Kidney (tissue), 14 donors: Measurements from ENCODE around the gene S1PR3. TPM values are rescaled to one million over a fixed set of nuclear protein-coding genes. Genes with fewer than 3 reads are reported as not detected.

Source experiments
- DNase-seq, 5 donors: peaks; one replicate each; pipeline ENCODE4 v3.0.0-alpha.2; 2013 to 2020
- FAIRE-seq: peaks from 2 replicates; lab custom pipeline; 2012; peaks lifted over from hg19 to GRCh38; lab: Jason Lieb, UNC
- H3K27ac ChIP-seq, 2 donors: one replicate each; pipeline ENCODE4 v1.7.0; 2013; ENCODE audit warnings: low read depth in 2 of 2, low read length in 2 of 2, inconsistent platforms in 1 of 2
- H3K27me3 ChIP-seq: one replicate; pipeline ENCODE4 v1.7.1; 2013; ENCODE audit warnings: low read length, inconsistent platforms; ENCODE audit not compliant: control insufficient read depth, insufficient read depth
- H3K36me3 ChIP-seq, 3 donors: one replicate each; pipeline versions ENCODE4 v1.7.0 to v1.7.1; 2013; ENCODE audit warnings: low read length in 3 of 3, control low read depth in 1 of 3, inconsistent platforms in 1 of 3; ENCODE audit not compliant: insufficient read depth in 3 of 3, control insufficient read depth in 2 of 3
- H3K4me1 ChIP-seq, 3 donors: one replicate each; pipeline versions ENCODE4 v1.7.0 to v1.7.1; 2013; ENCODE audit warnings: low read length in 3 of 3, inconsistent platforms in 1 of 3, low read depth in 1 of 3; ENCODE audit not compliant: control insufficient read depth in 2 of 3, insufficient read depth in 2 of 3
- H3K4me3 ChIP-seq, 3 donors: one replicate each; pipeline versions ENCODE4 v1.7.0 to v1.8.1; 2013; ENCODE audit warnings: low read length in 3 of 3, control low read depth in 1 of 3, inconsistent platforms in 1 of 3
- H3K9ac ChIP-seq, 3 donors: one replicate each; pipeline versions ENCODE4 v1.7.0 to v1.7.1; 2013; ENCODE audit warnings: low read length in 3 of 3, control low read depth in 1 of 3, inconsistent platforms in 1 of 3
- H3K9me3 ChIP-seq, 3 donors: one replicate each; pipeline versions ENCODE4 v1.7.0 to v1.7.1; 2013; ENCODE audit warnings: low read length in 3 of 3, control low read depth in 1 of 3, inconsistent platforms in 1 of 3; ENCODE audit not compliant: control insufficient read depth in 2 of 3, insufficient read depth in 1 of 3
- intact Hi-C: fragments of 100-400 bp; cut with DNase I; formaldehyde crosslinking; loops from one replicate; pipeline ENCODE4 v1.11.1; 2022
- polyA plus RNA-seq: library from polyadenylated mRNA; stranded (reverse); fragments of 350-450 nt; fragmentation: Illumina TruSeq; extraction: RNeasy Lipid Tissue Mini Kit (QIAGEN cat#74804); gene quantifications from one replicate; pipeline ENCODE4 v1.2.3, GENCODE V29; 2014; ENCODE audit warnings: low read depth, low replicate concordance; ENCODE audit not compliant: insufficient read depth
- total RNA-seq: library from RNA; stranded (reverse); fragmentation: NEBNext Ultra II Directional; extraction: Animal tissue kit (Norgen Biotek cat#: 25700); gene quantifications from one replicate; pipeline ENCODE4 v1.2.1, GENCODE V29; 2021
- TF ChIP-seq, protein P1 (sequence below): IDR thresholded peaks from 3 replicates; pipeline ENCODE4 v1.5.1; 2012; ENCODE audit warnings: mild to moderate bottlenecking, moderate library complexity, borderline replicate concordance; ENCODE audit not compliant: insufficient read depth; ENCODE audit errors: extremely low read depth
- donor health status: control.
- donor health status: control.
- donor health status: control.
- donor health status: control.
- donor health status: control.
- donor health status: DM: yes; HTN: yes; CAD: no.
- donor health status: Normal renal cell carcinoma (clear cell type).

Gene S1PR3
- total and polyA plus RNA-seq, 2 donors from 2014 or later, result 12.4 to 36.4 TPM

DNA sequence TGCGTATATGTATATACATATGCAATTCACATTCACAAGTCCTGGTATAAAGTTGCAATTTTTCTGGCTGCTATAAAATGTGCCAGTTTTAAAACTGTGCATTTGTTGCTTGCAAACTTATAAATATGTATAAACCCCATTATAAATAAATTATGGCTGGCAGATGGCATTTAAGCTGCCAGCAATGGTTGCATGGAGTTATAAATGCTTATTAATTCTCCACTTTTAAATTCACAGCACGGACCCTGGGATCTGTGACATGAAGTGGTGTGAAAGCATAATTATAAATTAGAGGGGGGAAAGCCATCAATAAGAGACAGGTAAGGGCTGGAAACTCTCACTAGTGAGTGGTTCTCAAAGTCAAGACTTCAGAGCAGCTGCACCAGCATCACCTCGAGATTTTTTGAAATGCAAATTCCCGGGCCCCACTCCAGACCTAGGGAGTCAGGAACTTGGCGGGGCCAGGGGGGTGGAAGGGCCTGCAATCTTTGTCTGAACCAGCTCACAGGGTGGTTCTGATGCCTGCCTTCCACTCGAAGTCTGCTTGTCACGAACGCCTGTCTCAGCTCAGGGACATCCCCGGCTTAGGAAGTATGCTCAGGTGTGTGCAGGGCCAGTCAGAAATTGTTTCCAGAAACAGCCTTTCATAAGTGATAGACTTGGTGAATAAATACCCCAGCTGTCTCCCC, 16.9 kb downstream of the S1PR3 start:
- intact Hi-C loops, result no loop called here
- TF ChIP-seq, protein P1, sequence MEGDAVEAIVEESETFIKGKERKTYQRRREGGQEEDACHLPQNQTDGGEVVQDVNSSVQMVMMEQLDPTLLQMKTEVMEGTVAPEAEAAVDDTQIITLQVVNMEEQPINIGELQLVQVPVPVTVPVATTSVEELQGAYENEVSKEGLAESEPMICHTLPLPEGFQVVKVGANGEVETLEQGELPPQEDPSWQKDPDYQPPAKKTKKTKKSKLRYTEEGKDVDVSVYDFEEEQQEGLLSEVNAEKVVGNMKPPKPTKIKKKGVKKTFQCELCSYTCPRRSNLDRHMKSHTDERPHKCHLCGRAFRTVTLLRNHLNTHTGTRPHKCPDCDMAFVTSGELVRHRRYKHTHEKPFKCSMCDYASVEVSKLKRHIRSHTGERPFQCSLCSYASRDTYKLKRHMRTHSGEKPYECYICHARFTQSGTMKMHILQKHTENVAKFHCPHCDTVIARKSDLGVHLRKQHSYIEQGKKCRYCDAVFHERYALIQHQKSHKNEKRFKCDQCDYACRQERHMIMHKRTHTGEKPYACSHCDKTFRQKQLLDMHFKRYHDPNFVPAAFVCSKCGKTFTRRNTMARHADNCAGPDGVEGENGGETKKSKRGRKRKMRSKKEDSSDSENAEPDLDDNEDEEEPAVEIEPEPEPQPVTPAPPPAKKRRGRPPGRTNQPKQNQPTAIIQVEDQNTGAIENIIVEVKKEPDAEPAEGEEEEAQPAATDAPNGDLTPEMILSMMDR, result no peak
- Histone ChIP-seq H3K27me3 (no peaks in the 10 kb centered on the region), H3K9me3 (no peaks in the 10 kb centered on the region), H3K27ac (no peak overlapping the region), H3K4me3 (no peak overlapping the region), H3K9ac (no peak overlapping the region), H3K4me1 (peaks cover 0 to 4% (median 0%) of the 10 kb centered on the region in 3 donors), H3K36me3 (peaks cover 0 to 2% (median 0%) of the 10 kb centered on the region in 3 donors)
- DNase-seq, result no peak
- FAIRE-seq, result no peak

DNA sequence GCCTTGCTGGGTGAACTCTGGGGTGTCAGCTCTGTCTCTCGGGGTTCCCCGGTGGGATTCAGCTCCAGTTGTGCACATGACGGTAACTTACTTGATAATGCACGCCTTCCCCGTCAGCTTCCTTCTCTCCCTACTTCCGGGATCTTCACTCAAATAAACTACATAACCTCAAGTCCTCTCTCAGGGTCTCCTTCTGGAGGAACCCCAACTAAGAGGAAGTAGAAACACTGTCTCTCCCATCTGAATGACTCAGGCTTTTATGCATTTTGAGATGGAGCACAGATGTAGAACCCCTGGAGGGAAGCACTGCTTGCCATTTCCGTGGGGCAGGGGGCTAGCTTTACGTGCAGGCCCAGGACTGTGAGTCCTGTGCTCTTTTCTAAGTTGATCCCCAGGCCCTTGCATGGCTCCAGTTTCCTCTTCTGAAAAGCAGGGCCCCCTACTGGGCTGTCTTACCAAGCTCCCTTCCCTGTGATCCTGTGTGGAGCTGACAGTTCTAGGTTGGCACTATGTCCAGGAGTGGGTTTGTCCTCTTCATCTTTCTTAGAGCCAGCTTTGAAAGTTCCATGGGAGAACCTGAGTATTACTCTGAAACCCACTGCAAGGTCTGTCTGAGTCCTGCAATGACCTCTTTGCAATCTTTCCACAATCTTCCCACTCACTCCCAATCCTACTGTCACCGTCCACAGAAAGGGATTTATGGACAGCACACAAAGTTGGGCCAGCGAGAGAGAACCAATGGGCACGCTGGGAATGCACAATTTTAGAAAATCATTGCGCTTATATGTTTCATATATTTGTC, 17.7 kb downstream of the S1PR3 start:
- FAIRE-seq, result no peak
- Histone ChIP-seq H3K27me3 (no peaks in the 10 kb centered on the region), H3K4me1 (peaks cover 0 to 4% (median 0%) of the 10 kb centered on the region in 3 donors), H3K36me3 (peaks cover 0 to 2% (median 0%) of the 10 kb centered on the region in 3 donors), H3K27ac (no peak overlapping the region), H3K9me3 (no peaks in the 10 kb centered on the region), H3K4me3 (no peak overlapping the region), H3K9ac (no peak overlapping the region)
- DNase-seq, result no peak
- intact Hi-C loops, result no loop called here
- TF ChIP-seq, protein P1, result no peak

DNA sequence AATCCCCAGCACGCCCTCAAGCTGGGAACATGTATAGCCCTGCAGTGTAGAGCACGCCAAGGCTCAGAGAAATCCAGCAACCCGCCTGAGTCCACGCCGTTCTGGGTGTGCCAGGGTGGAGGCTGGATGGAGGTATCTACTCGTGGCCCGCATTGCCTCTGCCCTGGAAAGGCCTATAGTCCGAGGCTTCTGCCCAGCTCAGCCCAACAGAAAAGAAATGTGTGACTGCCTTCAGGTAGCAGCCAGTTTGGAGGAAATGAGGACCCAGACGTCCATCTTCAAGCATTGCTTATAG, 18.2 kb downstream of the S1PR3 start:
- Histone ChIP-seq H3K9me3 (no peaks in the 10 kb centered on the region), H3K4me3 (no peak overlapping the region), H3K4me1 (peaks cover 0 to 4% (median 0%) of the 10 kb centered on the region in 3 donors), H3K27ac (no peak overlapping the region), H3K27me3 (no peaks in the 10 kb centered on the region), H3K9ac (no peak overlapping the region), H3K36me3 (peaks cover 0 to 2% (median 0%) of the 10 kb centered on the region in 3 donors)
- no peak for DNase-seq
- no peak for FAIRE-seq
- intact Hi-C loops, result no loop called here
- TF ChIP-seq, protein P1, result no peak
